HCT116 (cell line): ENCODE results near the gene XKR7.

ENCODE experiments used
- ATF3 ChIP-seq: IDR thresholded peaks from 2 replicates; pipeline ENCODE4 v1.6.1; 2012
- CBX3 ChIP-seq: IDR thresholded peaks from 2 replicates; pipeline ENCODE4 v1.6.1; 2012; ENCODE audit warnings: low read depth
- CEBPB ChIP-seq: IDR thresholded peaks from 2 replicates; pipeline ENCODE4 v1.6.1; 2012; ENCODE audit warnings: low read depth
- EGR1 ChIP-seq: IDR thresholded peaks from 2 replicates; pipeline ENCODE4 v1.6.1; 2012; ENCODE audit warnings: low read depth
- FOSL1 ChIP-seq: IDR thresholded peaks from 2 replicates; pipeline ENCODE4 v1.6.1; 2012; ENCODE audit warnings: low read depth
- POLR2A ChIP-seq: IDR thresholded peaks from 2 replicates; pipeline ENCODE4 v1.7.0; 2011; ENCODE audit warnings: borderline replicate concordance; ENCODE audit not compliant: insufficient read depth, insufficient read length; ENCODE audit errors: extremely low read depth
- POLR2AphosphoS5 ChIP-seq: IDR thresholded peaks from 2 replicates; pipeline ENCODE4 v1.6.1; 2011; ENCODE audit warnings: mild to moderate bottlenecking, low read depth, low read length, moderate library complexity
- RAD21 ChIP-seq: IDR thresholded peaks from 2 replicates; pipeline ENCODE4 v1.6.1; 2012; ENCODE audit warnings: low read depth, mild to moderate bottlenecking
- SIN3A ChIP-seq: IDR thresholded peaks from 2 replicates; pipeline ENCODE4 v1.6.1; 2012; ENCODE audit warnings: low read depth
- TF ChIP-seq, protein P1 (sequence below), 3 experiments: fragments of 200-600 bp in 1 of 3; sonication (generic) in 1 of 3; IDR thresholded peaks in 2 of 3; conservative IDR thresholded peaks in 1 of 3; 2 replicates each; pipeline ENCODE4 v1.5.1; 2012 to 2017; ENCODE audit warnings: low read depth in 2 of 3, low read length in 2 of 3, antibody characterized with exemption in 1 of 3, borderline replicate concordance in 1 of 3, control low read depth in 1 of 3, mild to moderate bottlenecking in 1 of 3, mixed read lengths in 1 of 3, mixed run types in 1 of 3, moderate library complexity in 1 of 3; ENCODE audit not compliant: insufficient read depth in 1 of 3
- TF ChIP-seq, protein P2 (sequence below): IDR thresholded peaks from 2 replicates; pipeline ENCODE4 v1.6.1; 2012; ENCODE audit warnings: low read depth
- TF ChIP-seq, protein P3 (sequence below): IDR thresholded peaks from 2 replicates; pipeline ENCODE4 v1.6.1; 2012

DNA sequence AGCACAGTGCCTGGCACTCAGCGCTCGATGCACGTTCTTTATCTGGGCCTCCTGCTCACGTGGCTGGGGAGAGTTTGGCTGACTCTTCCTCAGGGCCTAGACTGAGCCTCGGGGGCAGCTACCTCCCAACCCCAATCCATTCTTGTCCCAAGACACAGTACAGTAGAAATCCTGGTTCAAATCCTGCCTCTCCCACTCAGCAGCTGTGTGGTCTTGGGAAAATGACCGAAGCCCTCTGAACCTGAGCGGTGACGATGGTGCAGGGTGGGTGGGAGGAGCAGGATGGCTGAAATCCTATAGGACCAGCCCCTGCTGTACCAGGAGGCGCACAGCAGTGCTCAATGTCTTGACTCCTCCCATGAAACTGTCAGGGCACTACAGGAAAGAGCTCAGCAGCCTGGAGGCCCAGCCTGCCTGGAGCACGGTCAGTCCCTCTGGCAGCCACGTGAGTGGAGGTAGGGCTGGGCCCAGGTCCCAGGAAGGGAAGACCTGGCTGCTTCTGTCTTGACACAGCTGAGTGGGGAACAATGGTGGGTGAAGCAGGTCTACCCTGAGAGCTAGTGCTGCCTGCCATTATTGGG lies 47.6 kb upstream of the XKR7 start:
- TF ChIP-seq, protein P1, sequence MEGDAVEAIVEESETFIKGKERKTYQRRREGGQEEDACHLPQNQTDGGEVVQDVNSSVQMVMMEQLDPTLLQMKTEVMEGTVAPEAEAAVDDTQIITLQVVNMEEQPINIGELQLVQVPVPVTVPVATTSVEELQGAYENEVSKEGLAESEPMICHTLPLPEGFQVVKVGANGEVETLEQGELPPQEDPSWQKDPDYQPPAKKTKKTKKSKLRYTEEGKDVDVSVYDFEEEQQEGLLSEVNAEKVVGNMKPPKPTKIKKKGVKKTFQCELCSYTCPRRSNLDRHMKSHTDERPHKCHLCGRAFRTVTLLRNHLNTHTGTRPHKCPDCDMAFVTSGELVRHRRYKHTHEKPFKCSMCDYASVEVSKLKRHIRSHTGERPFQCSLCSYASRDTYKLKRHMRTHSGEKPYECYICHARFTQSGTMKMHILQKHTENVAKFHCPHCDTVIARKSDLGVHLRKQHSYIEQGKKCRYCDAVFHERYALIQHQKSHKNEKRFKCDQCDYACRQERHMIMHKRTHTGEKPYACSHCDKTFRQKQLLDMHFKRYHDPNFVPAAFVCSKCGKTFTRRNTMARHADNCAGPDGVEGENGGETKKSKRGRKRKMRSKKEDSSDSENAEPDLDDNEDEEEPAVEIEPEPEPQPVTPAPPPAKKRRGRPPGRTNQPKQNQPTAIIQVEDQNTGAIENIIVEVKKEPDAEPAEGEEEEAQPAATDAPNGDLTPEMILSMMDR (IDR thresholded peaks at IDR 0.05 in 2 of 3, conservative IDR thresholded peaks at IDR 0.05 in 1 of 3; ENCODE audit: borderline replicate concordance in 1 of 3, insufficient read depth in 1 of 3, low read depth in 2 of 3, low read length in 2 of 3) = no peak
- TF ChIP-seq CBX3 = no peak
- no peak for TF ChIP-seq RAD21
- TF ChIP-seq POLR2A = no peak
- no peak for TF ChIP-seq ATF3
- TF ChIP-seq SIN3A = no peak
- TF ChIP-seq, protein P2, sequence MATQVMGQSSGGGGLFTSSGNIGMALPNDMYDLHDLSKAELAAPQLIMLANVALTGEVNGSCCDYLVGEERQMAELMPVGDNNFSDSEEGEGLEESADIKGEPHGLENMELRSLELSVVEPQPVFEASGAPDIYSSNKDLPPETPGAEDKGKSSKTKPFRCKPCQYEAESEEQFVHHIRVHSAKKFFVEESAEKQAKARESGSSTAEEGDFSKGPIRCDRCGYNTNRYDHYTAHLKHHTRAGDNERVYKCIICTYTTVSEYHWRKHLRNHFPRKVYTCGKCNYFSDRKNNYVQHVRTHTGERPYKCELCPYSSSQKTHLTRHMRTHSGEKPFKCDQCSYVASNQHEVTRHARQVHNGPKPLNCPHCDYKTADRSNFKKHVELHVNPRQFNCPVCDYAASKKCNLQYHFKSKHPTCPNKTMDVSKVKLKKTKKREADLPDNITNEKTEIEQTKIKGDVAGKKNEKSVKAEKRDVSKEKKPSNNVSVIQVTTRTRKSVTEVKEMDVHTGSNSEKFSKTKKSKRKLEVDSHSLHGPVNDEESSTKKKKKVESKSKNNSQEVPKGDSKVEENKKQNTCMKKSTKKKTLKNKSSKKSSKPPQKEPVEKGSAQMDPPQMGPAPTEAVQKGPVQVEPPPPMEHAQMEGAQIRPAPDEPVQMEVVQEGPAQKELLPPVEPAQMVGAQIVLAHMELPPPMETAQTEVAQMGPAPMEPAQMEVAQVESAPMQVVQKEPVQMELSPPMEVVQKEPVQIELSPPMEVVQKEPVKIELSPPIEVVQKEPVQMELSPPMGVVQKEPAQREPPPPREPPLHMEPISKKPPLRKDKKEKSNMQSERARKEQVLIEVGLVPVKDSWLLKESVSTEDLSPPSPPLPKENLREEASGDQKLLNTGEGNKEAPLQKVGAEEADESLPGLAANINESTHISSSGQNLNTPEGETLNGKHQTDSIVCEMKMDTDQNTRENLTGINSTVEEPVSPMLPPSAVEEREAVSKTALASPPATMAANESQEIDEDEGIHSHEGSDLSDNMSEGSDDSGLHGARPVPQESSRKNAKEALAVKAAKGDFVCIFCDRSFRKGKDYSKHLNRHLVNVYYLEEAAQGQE = no peak
- TF ChIP-seq FOSL1 = no peak
- no peak for TF ChIP-seq CEBPB
- no peak for TF ChIP-seq POLR2AphosphoS5
- no peak for TF ChIP-seq EGR1
- TF ChIP-seq, protein P3, sequence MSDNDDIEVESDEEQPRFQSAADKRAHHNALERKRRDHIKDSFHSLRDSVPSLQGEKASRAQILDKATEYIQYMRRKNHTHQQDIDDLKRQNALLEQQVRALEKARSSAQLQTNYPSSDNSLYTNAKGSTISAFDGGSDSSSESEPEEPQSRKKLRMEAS = no peak
